Stomach (tissue), 4 donors: Measurements from ENCODE around the gene RPS19.

ENCODE experiments used
- POLR2AphosphoS5 ChIP-seq, 3 donors: sonication (generic); formaldehyde crosslinking; IDR thresholded peaks; one replicate each; pipeline ENCODE4 v1.6.1; 2016; ENCODE audit warnings: antibody characterized with exemption in 3 of 3
- TF ChIP-seq, protein P1 (sequence below), 7 experiments: fragments of 450-650 bp in 4 of 7; fragments of 200-600 bp in 3 of 7; sonication (generic) in 3 of 7; IDR thresholded peaks; one replicate each; pipeline ENCODE4 v1.5.1; 2016 to 2019; ENCODE audit warnings: antibody characterized with exemption in 7 of 7, control low read depth in 2 of 7, mild to moderate bottlenecking in 1 of 7

DNA sequence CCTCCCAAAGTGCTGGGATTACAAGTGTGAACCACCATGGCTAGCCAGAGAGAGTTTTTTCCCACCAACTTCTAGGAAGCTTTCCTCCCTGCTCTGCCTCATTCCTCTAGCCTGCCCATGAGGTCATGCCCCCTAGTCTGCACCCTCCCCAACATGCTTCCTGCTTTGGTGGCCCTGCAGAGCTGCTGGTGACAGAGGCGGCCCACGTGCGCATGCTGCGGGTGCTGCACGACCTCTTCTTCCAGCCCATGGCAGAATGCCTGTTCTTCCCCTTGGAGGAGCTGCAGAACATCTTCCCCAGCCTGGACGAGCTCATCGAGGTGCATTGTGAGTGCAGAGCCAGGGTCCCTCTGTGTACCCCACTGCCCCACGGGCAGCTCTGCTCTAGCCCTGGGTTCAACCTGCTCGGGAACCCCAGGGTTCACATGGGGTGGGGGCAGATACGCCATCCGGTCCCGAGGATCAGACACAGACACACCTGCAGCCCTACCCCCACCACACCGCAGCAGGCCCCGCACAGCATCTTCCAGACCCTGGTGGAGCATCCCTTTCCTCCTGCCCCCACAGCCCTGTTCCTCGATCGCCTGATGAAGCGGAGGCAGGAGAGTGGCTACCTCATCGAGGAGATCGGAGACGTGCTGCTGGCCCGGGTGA, 41.8 kb downstream of the RPS19 start:
- TF ChIP-seq, protein P1, sequence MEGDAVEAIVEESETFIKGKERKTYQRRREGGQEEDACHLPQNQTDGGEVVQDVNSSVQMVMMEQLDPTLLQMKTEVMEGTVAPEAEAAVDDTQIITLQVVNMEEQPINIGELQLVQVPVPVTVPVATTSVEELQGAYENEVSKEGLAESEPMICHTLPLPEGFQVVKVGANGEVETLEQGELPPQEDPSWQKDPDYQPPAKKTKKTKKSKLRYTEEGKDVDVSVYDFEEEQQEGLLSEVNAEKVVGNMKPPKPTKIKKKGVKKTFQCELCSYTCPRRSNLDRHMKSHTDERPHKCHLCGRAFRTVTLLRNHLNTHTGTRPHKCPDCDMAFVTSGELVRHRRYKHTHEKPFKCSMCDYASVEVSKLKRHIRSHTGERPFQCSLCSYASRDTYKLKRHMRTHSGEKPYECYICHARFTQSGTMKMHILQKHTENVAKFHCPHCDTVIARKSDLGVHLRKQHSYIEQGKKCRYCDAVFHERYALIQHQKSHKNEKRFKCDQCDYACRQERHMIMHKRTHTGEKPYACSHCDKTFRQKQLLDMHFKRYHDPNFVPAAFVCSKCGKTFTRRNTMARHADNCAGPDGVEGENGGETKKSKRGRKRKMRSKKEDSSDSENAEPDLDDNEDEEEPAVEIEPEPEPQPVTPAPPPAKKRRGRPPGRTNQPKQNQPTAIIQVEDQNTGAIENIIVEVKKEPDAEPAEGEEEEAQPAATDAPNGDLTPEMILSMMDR (IDR thresholded peaks at IDR 0.05), result no peak
- TF ChIP-seq POLR2AphosphoS5 (IDR thresholded peaks at IDR 0.05), result no peak
